M059J (cell line): ENCODE data around the gene SLC25A21. TPM values are rescaled to one million over a fixed set of nuclear protein-coding genes. Genes with fewer than 3 reads are reported as not detected.

Experiments used
- DNase-seq: peaks from one replicate; pipeline ENCODE4 v3.0.0-alpha.2; 2012; ENCODE audit warnings: low read depth
- total RNA-seq: library from RNA; depleted of rRNA; stranded (reverse); fragments of >200 nt; shearing (Covaris generic); gene quantifications from 2 replicates; pipeline ENCODE4 v1.2.3, GENCODE V29; 2014; rRNA removed

The SLC25A21 gene
- total RNA-seq, 1 experiment from 2014 or later: 2.4 TPM

GRCh38 chr14:36649872-36650650 is 522.3 kb downstream of the SLC25A21 start:
- DNase-seq: no peak

- DNase-seq: peak; percentile 25
These were observed 524.3 kb downstream of the SLC25A21 start for GRCh38 chr14:36647824-36648753.

GRCh38 chr14:36647417-36647823 is 525.0 kb downstream of the SLC25A21 start:
- DNase-seq: no peak

GRCh38 chr14:36646664-36647416 is 525.6 kb downstream of the SLC25A21 start:
- no peak for DNase-seq

GRCh38 chr14:36633580-36633979 is 538.8 kb downstream of the SLC25A21 start:
- no peak for DNase-seq

Other genes with a start within 250 kb of the SLC25A21 start
- 0.12 TPM in 1 of 2 replicates, not detected in the other for gene MIPOL1, start 25.3 kb upstream of the SLC25A21 start, total RNA-seq